Measurements from ENCODE around the gene MYLK. TPM values are rescaled to one million over a fixed set of nuclear protein-coding genes. Genes with fewer than 3 reads are reported as not detected.

MYLK gene
- total and polyA plus RNA-seq, 2 donors, result 5.4 to 11.5 TPM

GRCh38 chr3:123642182-123642956, 241.8 kb downstream of the MYLK start:
- DNase-seq (ENCODE audit: low read depth in 6 of 9, low spot score in 9 of 9), result peak in 8 of 9 donors; percentile 27 to 63 (median 34)

GRCh38 chr3:123641505-123641904, 242.6 kb downstream of the MYLK start:
- 86% methylated on average over 4 of the region's 4 CpGs for WGBS
- Histone ChIP-seq H3K36me3 (ENCODE audit: control insufficient read depth in 2 of 2, insufficient read depth in 2 of 2, low read length in 1 of 2) (no peaks in the 10 kb centered on the region), H3K4me1 (ENCODE audit: control insufficient read depth in 2 of 2, insufficient read depth in 2 of 2, low read length in 2 of 2) (no peaks in the 10 kb centered on the region), H3K27me3 (ENCODE audit: control insufficient read depth in 2 of 2, insufficient read depth in 1 of 2, low read length in 1 of 2) (no peaks in the 10 kb centered on the region), H3K27ac (ENCODE audit: low read depth in 1 of 2, low read length in 1 of 2) (no peak overlapping the region), H3K4me3 (ENCODE audit: low read length in 2 of 2) (no peak overlapping the region), H3K9me3 (ENCODE audit: control insufficient read depth in 2 of 2, insufficient read depth in 1 of 2, low read length in 1 of 2) (no peaks in the 10 kb centered on the region)
- DNase-seq (ENCODE audit: low read depth in 6 of 9, low spot score in 9 of 9), result no peak

More at GRCh38 chr3:123642182-123642956, 241.8 kb downstream of the MYLK start:
- WGBS, result 60% methylated on average over 3 of the region's 3 CpGs
- H3K9me3 ChIP-seq (ENCODE audit: control insufficient read depth in 2 of 2, insufficient read depth in 1 of 2, low read length in 1 of 2), result no peaks in the 10 kb centered on the region
- H3K36me3 ChIP-seq (ENCODE audit: control insufficient read depth in 2 of 2, insufficient read depth in 2 of 2, low read length in 1 of 2), result no peaks in the 10 kb centered on the region
- no peaks in the 10 kb centered on the region for H3K27me3 ChIP-seq (ENCODE audit: control insufficient read depth in 2 of 2, insufficient read depth in 1 of 2, low read length in 1 of 2)
- no peak overlapping the region for H3K27ac ChIP-seq (ENCODE audit: low read depth in 1 of 2, low read length in 1 of 2)
- H3K4me3 ChIP-seq (ENCODE audit: low read length in 2 of 2), result no peak overlapping the region
- H3K4me1 ChIP-seq (ENCODE audit: control insufficient read depth in 2 of 2, insufficient read depth in 2 of 2, low read length in 2 of 2), result no peaks in the 10 kb centered on the region

GRCh38 chr3:123640740-123641462, 243.2 kb downstream of the MYLK start:
- Histone ChIP-seq H3K36me3 (ENCODE audit: control insufficient read depth in 2 of 2, insufficient read depth in 2 of 2, low read length in 1 of 2) (no peaks in the 10 kb centered on the region), H3K9me3 (ENCODE audit: control insufficient read depth in 2 of 2, insufficient read depth in 1 of 2, low read length in 1 of 2) (no peaks in the 10 kb centered on the region), H3K27ac (ENCODE audit: low read depth in 1 of 2, low read length in 1 of 2) (no peak overlapping the region), H3K4me3 (ENCODE audit: low read length in 2 of 2) (no peak overlapping the region), H3K4me1 (ENCODE audit: control insufficient read depth in 2 of 2, insufficient read depth in 2 of 2, low read length in 2 of 2) (no peaks in the 10 kb centered on the region), H3K27me3 (ENCODE audit: control insufficient read depth in 2 of 2, insufficient read depth in 1 of 2, low read length in 1 of 2) (no peaks in the 10 kb centered on the region)
- DNase-seq (ENCODE audit: low read depth in 6 of 9, low spot score in 9 of 9), result no peak
- WGBS, result 94% methylated on average over 4 of the region's 4 CpGs

- Histone ChIP-seq H3K27me3 (ENCODE audit: control insufficient read depth in 2 of 2, insufficient read depth in 1 of 2, low read length in 1 of 2) (no peaks in the 10 kb centered on the region), H3K36me3 (ENCODE audit: control insufficient read depth in 2 of 2, insufficient read depth in 2 of 2, low read length in 1 of 2) (no peaks in the 10 kb centered on the region), H3K4me1 (ENCODE audit: control insufficient read depth in 2 of 2, insufficient read depth in 2 of 2, low read length in 2 of 2) (no peaks in the 10 kb centered on the region), H3K27ac (ENCODE audit: low read depth in 1 of 2, low read length in 1 of 2) (no peak overlapping the region), H3K4me3 (ENCODE audit: low read length in 2 of 2) (no peak overlapping the region), H3K9me3 (ENCODE audit: control insufficient read depth in 2 of 2, insufficient read depth in 1 of 2, low read length in 1 of 2) (no peaks in the 10 kb centered on the region)
- DNase-seq (ENCODE audit: low read depth in 6 of 9, low spot score in 9 of 9), result no peak
- 97% methylated on average over 15 of the region's 15 CpGs for whole genome bisulfite sequencing
Measured at GRCh38 chr3:123640311-123640710, 243.8 kb downstream of the MYLK start.

GRCh38 chr3:123638936-123639689, 245.0 kb downstream of the MYLK start:
- no peaks in the 10 kb centered on the region for H3K9me3 ChIP-seq (ENCODE audit: control insufficient read depth in 2 of 2, insufficient read depth in 1 of 2, low read length in 1 of 2)
- H3K36me3 ChIP-seq (ENCODE audit: control insufficient read depth in 2 of 2, insufficient read depth in 2 of 2, low read length in 1 of 2), result no peaks in the 10 kb centered on the region
- no peaks in the 10 kb centered on the region for H3K27me3 ChIP-seq (ENCODE audit: control insufficient read depth in 2 of 2, insufficient read depth in 1 of 2, low read length in 1 of 2)
- WGBS, result 90% methylated on average over 14 of the region's 14 CpGs
- no peak overlapping the region for H3K4me3 ChIP-seq (ENCODE audit: low read length in 2 of 2)
- peaks cover 0 to 6% of the 10 kb centered on the region in 2 donors for H3K4me1 ChIP-seq (ENCODE audit: control insufficient read depth in 2 of 2, insufficient read depth in 2 of 2, low read length in 2 of 2)
- no peak for DNase-seq (ENCODE audit: low read depth in 6 of 9, low spot score in 9 of 9)
- no peak overlapping the region for H3K27ac ChIP-seq (ENCODE audit: low read depth in 1 of 2, low read length in 1 of 2)

GRCh38 chr3:123637841-123638240, 246.3 kb downstream of the MYLK start:
- Histone ChIP-seq H3K4me3 (ENCODE audit: low read length in 2 of 2) (no peak overlapping the region), H3K9me3 (ENCODE audit: control insufficient read depth in 2 of 2, insufficient read depth in 1 of 2, low read length in 1 of 2) (no peaks in the 10 kb centered on the region), H3K27me3 (ENCODE audit: control insufficient read depth in 2 of 2, insufficient read depth in 1 of 2, low read length in 1 of 2) (no peaks in the 10 kb centered on the region), H3K27ac (ENCODE audit: low read depth in 1 of 2, low read length in 1 of 2) (no peak overlapping the region), H3K36me3 (ENCODE audit: control insufficient read depth in 2 of 2, insufficient read depth in 2 of 2, low read length in 1 of 2) (no peaks in the 10 kb centered on the region), H3K4me1 (ENCODE audit: control insufficient read depth in 2 of 2, insufficient read depth in 2 of 2, low read length in 2 of 2) (peaks cover 0 to 6% of the 10 kb centered on the region in 2 donors)
- no peak for DNase-seq (ENCODE audit: low read depth in 6 of 9, low spot score in 9 of 9)
- WGBS, result 98% methylated on average over 5 of the region's 5 CpGs

- DNase-seq (ENCODE audit: low read depth in 6 of 9, low spot score in 9 of 9), result no peak
- no peaks in the 10 kb centered on the region for H3K36me3 ChIP-seq (ENCODE audit: control insufficient read depth in 2 of 2, insufficient read depth in 2 of 2, low read length in 1 of 2)
- H3K27ac ChIP-seq (ENCODE audit: low read depth in 1 of 2, low read length in 1 of 2), result no peak overlapping the region
- 99% methylated on average over 7 of the region's 7 CpGs for WGBS
- no peak overlapping the region for H3K4me3 ChIP-seq (ENCODE audit: low read length in 2 of 2)
- H3K27me3 ChIP-seq (ENCODE audit: control insufficient read depth in 2 of 2, insufficient read depth in 1 of 2, low read length in 1 of 2), result no peaks in the 10 kb centered on the region
- H3K9me3 ChIP-seq (ENCODE audit: control insufficient read depth in 2 of 2, insufficient read depth in 1 of 2, low read length in 1 of 2), result no peaks in the 10 kb centered on the region
- peaks cover 0 to 8% of the 10 kb centered on the region in 2 donors for H3K4me1 ChIP-seq (ENCODE audit: control insufficient read depth in 2 of 2, insufficient read depth in 2 of 2, low read length in 2 of 2)
Measured at GRCh38 chr3:123637131-123637530, 247.0 kb downstream of the MYLK start.

- Histone ChIP-seq H3K4me3 (ENCODE audit: low read length in 2 of 2) (no peak overlapping the region), H3K27ac (ENCODE audit: low read depth in 1 of 2, low read length in 1 of 2) (no peak overlapping the region), H3K27me3 (ENCODE audit: control insufficient read depth in 2 of 2, insufficient read depth in 1 of 2, low read length in 1 of 2) (no peaks in the 10 kb centered on the region), H3K4me1 (ENCODE audit: control insufficient read depth in 2 of 2, insufficient read depth in 2 of 2, low read length in 2 of 2) (peaks cover 0 to 10% of the 10 kb centered on the region in 2 donors), H3K9me3 (ENCODE audit: control insufficient read depth in 2 of 2, insufficient read depth in 1 of 2, low read length in 1 of 2) (no peaks in the 10 kb centered on the region), H3K36me3 (ENCODE audit: control insufficient read depth in 2 of 2, insufficient read depth in 2 of 2, low read length in 1 of 2) (no peaks in the 10 kb centered on the region)
- WGBS, result 96% methylated on average over 8 of the region's 8 CpGs
- no peak for DNase-seq (ENCODE audit: low read depth in 6 of 9, low spot score in 9 of 9)
Measured at GRCh38 chr3:123636431-123636841, 247.7 kb downstream of the MYLK start.

- Histone ChIP-seq H3K4me3 (ENCODE audit: low read length in 2 of 2) (no peak overlapping the region), H3K4me1 (ENCODE audit: control insufficient read depth in 2 of 2, insufficient read depth in 2 of 2, low read length in 2 of 2) (peaks cover 0 to 10% of the 10 kb centered on the region in 2 donors), H3K36me3 (ENCODE audit: control insufficient read depth in 2 of 2, insufficient read depth in 2 of 2, low read length in 1 of 2) (no peaks in the 10 kb centered on the region), H3K27me3 (ENCODE audit: control insufficient read depth in 2 of 2, insufficient read depth in 1 of 2, low read length in 1 of 2) (no peaks in the 10 kb centered on the region), H3K27ac (ENCODE audit: low read depth in 1 of 2, low read length in 1 of 2) (no peak overlapping the region), H3K9me3 (ENCODE audit: control insufficient read depth in 2 of 2, insufficient read depth in 1 of 2, low read length in 1 of 2) (no peaks in the 10 kb centered on the region)
- no peak for DNase-seq (ENCODE audit: low read depth in 6 of 9, low spot score in 9 of 9)
- WGBS, result 94% methylated on average over 4 of the region's 4 CpGs
Measured at GRCh38 chr3:123635717-123636116, 248.4 kb downstream of the MYLK start.

All from thymus (tissue), 11 donors.